SK-N-SH (cell line): ENCODE measurements around the gene TBC1D5.

Experiments used
- CHD2 ChIP-seq: fragments of 150-350 bp; IDR thresholded peaks from 2 replicates; pipeline ENCODE4 v1.6.1; 2018; ENCODE audit warnings: low read length; ENCODE audit not compliant: partially characterized antibody
- FOSL2 ChIP-seq: IDR thresholded peaks from 2 replicates; pipeline ENCODE4 v1.4.0; 2012; ENCODE audit warnings: low read depth, mild to moderate bottlenecking, moderate library complexity, borderline replicate concordance
- GABPA ChIP-seq: IDR thresholded peaks from 2 replicates; pipeline ENCODE4 v1.4.0; 2012; ENCODE audit warnings: low read depth, mild to moderate bottlenecking
- NRF1 ChIP-seq: IDR thresholded peaks from 2 replicates; pipeline ENCODE4 v1.6.1; 2012; ENCODE audit warnings: low read depth, mild to moderate bottlenecking, low read length
- RCOR1 ChIP-seq: fragments of 150-350 bp; IDR thresholded peaks from 2 replicates; pipeline ENCODE4 v1.6.1; 2017; ENCODE audit warnings: antibody characterized with exemption, low read length
- SMC3 ChIP-seq: IDR thresholded peaks from 2 replicates; pipeline ENCODE4 v1.6.1; 2012; ENCODE audit warnings: low read depth, low read length, improper control_type of control experiment
- TAF1 ChIP-seq: IDR thresholded peaks from 2 replicates; pipeline ENCODE4 v1.6.1; 2012; ENCODE audit warnings: low read depth, mild to moderate bottlenecking, low read length, moderate library complexity, borderline replicate concordance
- TCF12 ChIP-seq: IDR thresholded peaks from 2 replicates; pipeline ENCODE4 v1.4.0; 2012
- TF ChIP-seq, protein P1 (sequence below): IDR thresholded peaks from 2 replicates; pipeline ENCODE4; 2012
- TF ChIP-seq, protein P2 (sequence below): fragments of 200-600 bp; sonication (generic); IDR thresholded peaks from 2 replicates; pipeline ENCODE4 v1.6.1; 2017; ENCODE audit warnings: antibody characterized with exemption, mild to moderate bottlenecking, moderate library complexity
- TF ChIP-seq, protein P3 (sequence below): IDR thresholded peaks from 2 replicates; pipeline ENCODE4 v1.4.0; 2012; ENCODE audit warnings: low read depth
- TF ChIP-seq, protein P4 (sequence below): IDR thresholded peaks from 2 replicates; pipeline ENCODE4 v1.6.1; 2012; ENCODE audit warnings: mild to moderate bottlenecking, low read depth, low read length, moderate library complexity
- TF ChIP-seq, protein P5 (sequence below): fragments of 150-350 bp; IDR thresholded peaks from 2 replicates; pipeline ENCODE4 v1.6.1; 2017; ENCODE audit warnings: antibody characterized with exemption, low read length, low read depth, borderline replicate concordance

DNA sequence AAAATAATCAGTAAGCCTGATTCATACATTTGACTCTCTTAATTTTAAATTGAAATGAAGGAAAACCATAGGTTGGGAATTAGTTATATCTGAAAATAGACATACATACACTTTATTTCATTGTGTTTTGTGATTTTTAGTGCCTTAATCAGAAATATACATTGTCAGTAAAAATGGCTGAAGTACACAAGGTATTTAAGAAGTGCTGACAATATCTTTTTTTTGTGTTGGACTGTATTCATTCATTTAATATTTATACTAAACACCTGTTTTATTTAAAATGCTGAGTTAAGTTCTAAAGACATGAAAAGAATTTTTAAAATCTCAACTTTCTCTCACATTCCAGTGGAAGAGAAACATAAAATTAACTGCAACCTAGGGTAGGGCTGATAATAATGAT is 444.4 kb downstream of the TBC1D5 start:
- TF ChIP-seq GABPA (no peak), NRF1 (no peak), TAF1 (no peak), TCF12 (no peak), SMC3 (no peak), CHD2 (no peak), FOSL2 (no peak), RCOR1 (no peak)
- TF ChIP-seq, protein P1, sequence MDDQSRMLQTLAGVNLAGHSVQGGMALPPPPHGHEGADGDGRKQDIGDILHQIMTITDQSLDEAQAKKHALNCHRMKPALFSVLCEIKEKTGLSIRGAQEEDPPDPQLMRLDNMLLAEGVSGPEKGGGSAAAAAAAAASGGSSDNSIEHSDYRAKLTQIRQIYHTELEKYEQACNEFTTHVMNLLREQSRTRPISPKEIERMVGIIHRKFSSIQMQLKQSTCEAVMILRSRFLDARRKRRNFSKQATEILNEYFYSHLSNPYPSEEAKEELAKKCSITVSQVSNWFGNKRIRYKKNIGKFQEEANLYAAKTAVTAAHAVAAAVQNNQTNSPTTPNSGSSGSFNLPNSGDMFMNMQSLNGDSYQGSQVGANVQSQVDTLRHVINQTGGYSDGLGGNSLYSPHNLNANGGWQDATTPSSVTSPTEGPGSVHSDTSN, result no peak
- TF ChIP-seq, protein P2, sequence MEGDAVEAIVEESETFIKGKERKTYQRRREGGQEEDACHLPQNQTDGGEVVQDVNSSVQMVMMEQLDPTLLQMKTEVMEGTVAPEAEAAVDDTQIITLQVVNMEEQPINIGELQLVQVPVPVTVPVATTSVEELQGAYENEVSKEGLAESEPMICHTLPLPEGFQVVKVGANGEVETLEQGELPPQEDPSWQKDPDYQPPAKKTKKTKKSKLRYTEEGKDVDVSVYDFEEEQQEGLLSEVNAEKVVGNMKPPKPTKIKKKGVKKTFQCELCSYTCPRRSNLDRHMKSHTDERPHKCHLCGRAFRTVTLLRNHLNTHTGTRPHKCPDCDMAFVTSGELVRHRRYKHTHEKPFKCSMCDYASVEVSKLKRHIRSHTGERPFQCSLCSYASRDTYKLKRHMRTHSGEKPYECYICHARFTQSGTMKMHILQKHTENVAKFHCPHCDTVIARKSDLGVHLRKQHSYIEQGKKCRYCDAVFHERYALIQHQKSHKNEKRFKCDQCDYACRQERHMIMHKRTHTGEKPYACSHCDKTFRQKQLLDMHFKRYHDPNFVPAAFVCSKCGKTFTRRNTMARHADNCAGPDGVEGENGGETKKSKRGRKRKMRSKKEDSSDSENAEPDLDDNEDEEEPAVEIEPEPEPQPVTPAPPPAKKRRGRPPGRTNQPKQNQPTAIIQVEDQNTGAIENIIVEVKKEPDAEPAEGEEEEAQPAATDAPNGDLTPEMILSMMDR, result no peak
- TF ChIP-seq, protein P3, sequence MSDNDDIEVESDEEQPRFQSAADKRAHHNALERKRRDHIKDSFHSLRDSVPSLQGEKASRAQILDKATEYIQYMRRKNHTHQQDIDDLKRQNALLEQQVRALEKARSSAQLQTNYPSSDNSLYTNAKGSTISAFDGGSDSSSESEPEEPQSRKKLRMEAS, result no peak
- TF ChIP-seq, protein P4, sequence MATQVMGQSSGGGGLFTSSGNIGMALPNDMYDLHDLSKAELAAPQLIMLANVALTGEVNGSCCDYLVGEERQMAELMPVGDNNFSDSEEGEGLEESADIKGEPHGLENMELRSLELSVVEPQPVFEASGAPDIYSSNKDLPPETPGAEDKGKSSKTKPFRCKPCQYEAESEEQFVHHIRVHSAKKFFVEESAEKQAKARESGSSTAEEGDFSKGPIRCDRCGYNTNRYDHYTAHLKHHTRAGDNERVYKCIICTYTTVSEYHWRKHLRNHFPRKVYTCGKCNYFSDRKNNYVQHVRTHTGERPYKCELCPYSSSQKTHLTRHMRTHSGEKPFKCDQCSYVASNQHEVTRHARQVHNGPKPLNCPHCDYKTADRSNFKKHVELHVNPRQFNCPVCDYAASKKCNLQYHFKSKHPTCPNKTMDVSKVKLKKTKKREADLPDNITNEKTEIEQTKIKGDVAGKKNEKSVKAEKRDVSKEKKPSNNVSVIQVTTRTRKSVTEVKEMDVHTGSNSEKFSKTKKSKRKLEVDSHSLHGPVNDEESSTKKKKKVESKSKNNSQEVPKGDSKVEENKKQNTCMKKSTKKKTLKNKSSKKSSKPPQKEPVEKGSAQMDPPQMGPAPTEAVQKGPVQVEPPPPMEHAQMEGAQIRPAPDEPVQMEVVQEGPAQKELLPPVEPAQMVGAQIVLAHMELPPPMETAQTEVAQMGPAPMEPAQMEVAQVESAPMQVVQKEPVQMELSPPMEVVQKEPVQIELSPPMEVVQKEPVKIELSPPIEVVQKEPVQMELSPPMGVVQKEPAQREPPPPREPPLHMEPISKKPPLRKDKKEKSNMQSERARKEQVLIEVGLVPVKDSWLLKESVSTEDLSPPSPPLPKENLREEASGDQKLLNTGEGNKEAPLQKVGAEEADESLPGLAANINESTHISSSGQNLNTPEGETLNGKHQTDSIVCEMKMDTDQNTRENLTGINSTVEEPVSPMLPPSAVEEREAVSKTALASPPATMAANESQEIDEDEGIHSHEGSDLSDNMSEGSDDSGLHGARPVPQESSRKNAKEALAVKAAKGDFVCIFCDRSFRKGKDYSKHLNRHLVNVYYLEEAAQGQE, result no peak
- TF ChIP-seq, protein P5, sequence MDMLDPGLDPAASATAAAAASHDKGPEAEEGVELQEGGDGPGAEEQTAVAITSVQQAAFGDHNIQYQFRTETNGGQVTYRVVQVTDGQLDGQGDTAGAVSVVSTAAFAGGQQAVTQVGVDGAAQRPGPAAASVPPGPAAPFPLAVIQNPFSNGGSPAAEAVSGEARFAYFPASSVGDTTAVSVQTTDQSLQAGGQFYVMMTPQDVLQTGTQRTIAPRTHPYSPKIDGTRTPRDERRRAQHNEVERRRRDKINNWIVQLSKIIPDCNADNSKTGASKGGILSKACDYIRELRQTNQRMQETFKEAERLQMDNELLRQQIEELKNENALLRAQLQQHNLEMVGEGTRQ, result no peak
